LoVo (cell line): ENCODE measurements around the gene BCL2.

Experiments used
- DNase-seq: peaks from one replicate; pipeline ENCODE4 v3.0.0-alpha.2; 2016; ENCODE audit warnings: low spot score

The BCL2 gene

GRCh38 chr18:63140038-63140450 is 179.5 kb downstream of the BCL2 start:
- DNase-seq: no peak

- no peak for DNase-seq
Observed at GRCh38 chr18:63138436-63139340, 180.9 kb downstream of the BCL2 start.

- no peak for DNase-seq
Observed at GRCh38 chr18:63137999-63138435, 181.6 kb downstream of the BCL2 start.

GRCh38 chr18:63135101-63135500 is 184.5 kb downstream of the BCL2 start:
- no peak for DNase-seq

GRCh38 chr18:63132819-63133200 is 186.8 kb downstream of the BCL2 start:
- DNase-seq: no peak

GRCh38 chr18:63131959-63132818 is 187.4 kb downstream of the BCL2 start:
- DNase-seq: no peak

- no peak for DNase-seq
Observed at GRCh38 chr18:63131106-63131958, 188.2 kb downstream of the BCL2 start.

GRCh38 chr18:63130176-63130575 is 189.4 kb downstream of the BCL2 start:
- DNase-seq: no peak

- no peak for DNase-seq
Observed at GRCh38 chr18:63128237-63128974, 191.2 kb downstream of the BCL2 start.

GRCh38 chr18:63126134-63127069 is 193.2 kb downstream of the BCL2 start:
- no peak for DNase-seq

- no peak for DNase-seq
Observed at GRCh38 chr18:63120620-63121019, 198.9 kb downstream of the BCL2 start.

GRCh38 chr18:63119647-63120046 is 199.9 kb downstream of the BCL2 start:
- DNase-seq: peak; percentile 29

GRCh38 chr18:63113899-63114565 is 205.5 kb downstream of the BCL2 start:
- no peak for DNase-seq

- no peak for DNase-seq
Observed at GRCh38 chr18:63112706-63113105, 206.9 kb downstream of the BCL2 start.

- DNase-seq: no peak
Observed at GRCh38 chr18:63111671-63112402, 207.7 kb downstream of the BCL2 start.

- no peak for DNase-seq
Observed at GRCh38 chr18:63109802-63110201, 209.8 kb downstream of the BCL2 start.

GRCh38 chr18:63109022-63109421 is 210.5 kb downstream of the BCL2 start:
- no peak for DNase-seq

- no peak for DNase-seq
Observed at GRCh38 chr18:63107931-63108330, 211.6 kb downstream of the BCL2 start.
